SU-DHL-6 (cell line): Measurements from ENCODE around the gene COL1A2.

Source experiments
- H2AFZ ChIP-seq: fragments of 200-600 bp; sonication (generic); 2 replicates; pipeline ENCODE4 v1.6.1; 2014; ENCODE audit warnings: low read depth, mild to moderate bottlenecking, moderate library complexity, mixed read lengths, antibody characterized with exemption, low read length; ENCODE audit not compliant: severe bottlenecking
- H3F3A ChIP-seq: fragments of 200-600 bp; shearing (Covaris generic); 2 replicates; pipeline ENCODE4 v1.6.0; 2016; ENCODE audit warnings: antibody characterized with exemption, mild to moderate bottlenecking; ENCODE audit not compliant: insufficient read depth
- H3K27ac ChIP-seq: fragments of 200-600 bp; sonication (generic); 2 replicates; pipeline ENCODE4 v1.5.1; 2016; ENCODE audit warnings: low read depth, mild to moderate bottlenecking, low read length, moderate library complexity, mixed read lengths
- H3K27me3 ChIP-seq: fragments of 200-600 bp; sonication (generic), shearing (Covaris generic); 2 replicates; pipeline ENCODE4 v1.6.0; 2014; ENCODE audit warnings: mild to moderate bottlenecking, low read length
- H3K36me3 ChIP-seq: fragments of 200-600 bp; sonication (generic); 2 replicates; pipeline ENCODE4 v1.6.1; 2014; ENCODE audit warnings: mild to moderate bottlenecking, low read length, mixed read lengths
- H3K4me2 ChIP-seq: fragments of 300-600, 200-600 bp; shearing (Covaris generic), sonication (generic); 2 replicates; pipeline ENCODE4 v1.6.0; 2014; ENCODE audit warnings: low read length, low read depth, mild to moderate bottlenecking; ENCODE audit not compliant: poor library complexity, severe bottlenecking
- H3K4me3 ChIP-seq: fragments of 200-600 bp; sonication (generic); 2 replicates; pipeline ENCODE4 v1.5.1; 2014; ENCODE audit warnings: antibody characterized with exemption, low read length, mild to moderate bottlenecking, mixed read lengths; ENCODE audit not compliant: insufficient read depth, poor library complexity, severe bottlenecking
- H3K79me2 ChIP-seq: fragments of 200-600 bp; sonication (generic); 2 replicates; pipeline ENCODE4 v1.6.1; 2014; ENCODE audit warnings: mild to moderate bottlenecking, low read length, moderate library complexity; ENCODE audit not compliant: insufficient read depth
- H3K9ac ChIP-seq: fragments of 200-600 bp; sonication (generic); 2 replicates; pipeline ENCODE4 v1.7.0; 2014; ENCODE audit warnings: mild to moderate bottlenecking, low read length
- H3K9me2 ChIP-seq: fragments of 200-600 bp; sonication (generic); replicated peaks from 2 replicates; pipeline ENCODE4 v1.6.1; 2014; ENCODE audit warnings: low read length; ENCODE audit not compliant: insufficient read depth
- H3K9me3 ChIP-seq: fragments of 200-600 bp; sonication (generic); 2 replicates; pipeline ENCODE4 v1.6.1; 2014; ENCODE audit warnings: low read length, mixed read lengths; ENCODE audit not compliant: insufficient read depth
- H4K20me1 ChIP-seq: fragments of 200-600 bp; sonication (generic); 2 replicates; pipeline ENCODE4 v1.6.1; 2014; ENCODE audit warnings: low read depth, mild to moderate bottlenecking, antibody characterized with exemption, low read length, moderate library complexity, mixed read lengths
- EZH2phosphoT487 ChIP-seq: fragments of 200-600 bp; sonication (generic), shearing (Covaris generic); conservative IDR thresholded peaks from 2 replicates; pipeline ENCODE4 v1.6.1; 2018; ENCODE audit warnings: mild to moderate bottlenecking, antibody characterized with exemption, low read length, moderate library complexity, mixed read lengths
- TF ChIP-seq, protein P1 (sequence below): fragments of 200-600 bp; sonication (generic); IDR thresholded peaks from one replicate; pipeline ENCODE4 v1.5.1; 2017; ENCODE audit warnings: antibody characterized with exemption, mild to moderate bottlenecking, low read length, moderate library complexity; ENCODE audit not compliant: insufficient read depth, poor library complexity, severe bottlenecking

COL1A2 gene

GRCh38 chr7:94396037-94396431 is 1.3 kb downstream of the COL1A2 start:
- H3K79me2 ChIP-seq, result no peaks in the 10 kb centered on the region

GRCh38 chr7:94396596-94396995 is 1.9 kb downstream of the COL1A2 start:
- Histone ChIP-seq H3K79me2 (no peaks in the 10 kb centered on the region), H3K4me3 (no peak overlapping the region), H3K27me3 (no peaks in the 10 kb centered on the region), H3K27ac (no peak overlapping the region), H3K9me3 (no peaks in the 10 kb centered on the region), H3K4me2 (no peak overlapping the region), H3K36me3 (no peaks in the 10 kb centered on the region), H3K9ac (no peak overlapping the region), H3F3A (no peaks in the 10 kb centered on the region), H3K9me2 (no peaks in the 10 kb centered on the region), H2AFZ (no peak overlapping the region), H4K20me1 (no peaks in the 10 kb centered on the region; the same call in 1 of the 2 replicates)
- TF ChIP-seq EZH2phosphoT487, result no peak
- TF ChIP-seq, protein P1, sequence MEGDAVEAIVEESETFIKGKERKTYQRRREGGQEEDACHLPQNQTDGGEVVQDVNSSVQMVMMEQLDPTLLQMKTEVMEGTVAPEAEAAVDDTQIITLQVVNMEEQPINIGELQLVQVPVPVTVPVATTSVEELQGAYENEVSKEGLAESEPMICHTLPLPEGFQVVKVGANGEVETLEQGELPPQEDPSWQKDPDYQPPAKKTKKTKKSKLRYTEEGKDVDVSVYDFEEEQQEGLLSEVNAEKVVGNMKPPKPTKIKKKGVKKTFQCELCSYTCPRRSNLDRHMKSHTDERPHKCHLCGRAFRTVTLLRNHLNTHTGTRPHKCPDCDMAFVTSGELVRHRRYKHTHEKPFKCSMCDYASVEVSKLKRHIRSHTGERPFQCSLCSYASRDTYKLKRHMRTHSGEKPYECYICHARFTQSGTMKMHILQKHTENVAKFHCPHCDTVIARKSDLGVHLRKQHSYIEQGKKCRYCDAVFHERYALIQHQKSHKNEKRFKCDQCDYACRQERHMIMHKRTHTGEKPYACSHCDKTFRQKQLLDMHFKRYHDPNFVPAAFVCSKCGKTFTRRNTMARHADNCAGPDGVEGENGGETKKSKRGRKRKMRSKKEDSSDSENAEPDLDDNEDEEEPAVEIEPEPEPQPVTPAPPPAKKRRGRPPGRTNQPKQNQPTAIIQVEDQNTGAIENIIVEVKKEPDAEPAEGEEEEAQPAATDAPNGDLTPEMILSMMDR, result no peak

More at GRCh38 chr7:94396037-94396431, 1.3 kb downstream of the COL1A2 start:
- Histone ChIP-seq H3K36me3 (no peaks in the 10 kb centered on the region), H3K27ac (no peak overlapping the region), H3F3A (no peaks in the 10 kb centered on the region), H3K9ac (no peak overlapping the region), H3K4me3 (no peak overlapping the region), H3K9me2 (no peaks in the 10 kb centered on the region), H3K9me3 (no peaks in the 10 kb centered on the region), H3K27me3 (no peaks in the 10 kb centered on the region), H2AFZ (no peak overlapping the region), H3K4me2 (no peak overlapping the region), H4K20me1 (no peaks in the 10 kb centered on the region; the same call in 1 of the 2 replicates)
- TF ChIP-seq, protein P1, result no peak
- TF ChIP-seq EZH2phosphoT487, result no peak

DNA sequence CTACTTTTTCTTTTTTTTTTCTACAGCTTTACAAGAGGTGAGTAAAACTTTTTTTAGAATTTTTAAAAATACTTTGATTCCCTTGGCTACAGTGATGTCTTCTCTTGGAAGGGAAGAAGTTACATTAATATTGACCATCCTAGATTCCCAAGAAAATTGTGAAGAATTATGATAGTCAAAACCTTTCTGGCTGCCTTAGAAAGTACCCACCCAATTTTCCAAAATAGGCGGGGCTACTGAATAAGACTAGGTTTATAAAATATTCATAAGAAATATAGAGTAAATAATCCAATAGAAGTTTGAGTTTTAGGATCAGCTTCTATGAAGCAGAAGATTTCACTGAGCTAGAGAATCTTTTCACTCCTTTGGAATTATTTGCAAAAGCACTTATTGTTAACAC is 3.0 kb downstream of the COL1A2 start:
- Histone ChIP-seq H3K9me2 (no peaks in the 10 kb centered on the region), H3K4me3 (no peak overlapping the region), H3K27me3 (no peaks in the 10 kb centered on the region), H4K20me1 (no peaks in the 10 kb centered on the region; the same call in 1 of the 2 replicates), H3F3A (no peaks in the 10 kb centered on the region), H3K9me3 (no peaks in the 10 kb centered on the region), H3K9ac (no peak overlapping the region), H3K79me2 (no peaks in the 10 kb centered on the region), H2AFZ (no peak overlapping the region), H3K4me2 (no peak overlapping the region), H3K36me3 (no peaks in the 10 kb centered on the region), H3K27ac (no peak overlapping the region)
- TF ChIP-seq, protein P1, result no peak
- no peak for TF ChIP-seq EZH2phosphoT487

GRCh38 chr7:94398841-94399240 is 4.1 kb downstream of the COL1A2 start:
- no peak overlapping the region for H3K4me2 ChIP-seq
- no peaks in the 10 kb centered on the region for H3K36me3 ChIP-seq
- H3K79me2 ChIP-seq, result no peaks in the 10 kb centered on the region
- H3K9me3 ChIP-seq, result no peaks in the 10 kb centered on the region
- no peaks in the 10 kb centered on the region; the same call in 1 of the 2 replicates for H4K20me1 ChIP-seq
- no peak overlapping the region for H3K9ac ChIP-seq
- H3K27me3 ChIP-seq, result no peaks in the 10 kb centered on the region
- H3K27ac ChIP-seq, result no peak overlapping the region
- TF ChIP-seq EZH2phosphoT487, result no peak
- TF ChIP-seq, protein P1, result no peak
- H3F3A ChIP-seq, result no peaks in the 10 kb centered on the region
- H3K4me3 ChIP-seq, result no peak overlapping the region
- no peaks in the 10 kb centered on the region for H3K9me2 ChIP-seq
- no peak overlapping the region for H2AFZ ChIP-seq
